ENCODE results near the gene HPS5.
"Not testable (repeated sequence)": the region's sequence is repeated elsewhere in the genome, so short reads cannot be mapped to it uniquely, and the experiment has no call there.

The HPS5 gene, protein sequence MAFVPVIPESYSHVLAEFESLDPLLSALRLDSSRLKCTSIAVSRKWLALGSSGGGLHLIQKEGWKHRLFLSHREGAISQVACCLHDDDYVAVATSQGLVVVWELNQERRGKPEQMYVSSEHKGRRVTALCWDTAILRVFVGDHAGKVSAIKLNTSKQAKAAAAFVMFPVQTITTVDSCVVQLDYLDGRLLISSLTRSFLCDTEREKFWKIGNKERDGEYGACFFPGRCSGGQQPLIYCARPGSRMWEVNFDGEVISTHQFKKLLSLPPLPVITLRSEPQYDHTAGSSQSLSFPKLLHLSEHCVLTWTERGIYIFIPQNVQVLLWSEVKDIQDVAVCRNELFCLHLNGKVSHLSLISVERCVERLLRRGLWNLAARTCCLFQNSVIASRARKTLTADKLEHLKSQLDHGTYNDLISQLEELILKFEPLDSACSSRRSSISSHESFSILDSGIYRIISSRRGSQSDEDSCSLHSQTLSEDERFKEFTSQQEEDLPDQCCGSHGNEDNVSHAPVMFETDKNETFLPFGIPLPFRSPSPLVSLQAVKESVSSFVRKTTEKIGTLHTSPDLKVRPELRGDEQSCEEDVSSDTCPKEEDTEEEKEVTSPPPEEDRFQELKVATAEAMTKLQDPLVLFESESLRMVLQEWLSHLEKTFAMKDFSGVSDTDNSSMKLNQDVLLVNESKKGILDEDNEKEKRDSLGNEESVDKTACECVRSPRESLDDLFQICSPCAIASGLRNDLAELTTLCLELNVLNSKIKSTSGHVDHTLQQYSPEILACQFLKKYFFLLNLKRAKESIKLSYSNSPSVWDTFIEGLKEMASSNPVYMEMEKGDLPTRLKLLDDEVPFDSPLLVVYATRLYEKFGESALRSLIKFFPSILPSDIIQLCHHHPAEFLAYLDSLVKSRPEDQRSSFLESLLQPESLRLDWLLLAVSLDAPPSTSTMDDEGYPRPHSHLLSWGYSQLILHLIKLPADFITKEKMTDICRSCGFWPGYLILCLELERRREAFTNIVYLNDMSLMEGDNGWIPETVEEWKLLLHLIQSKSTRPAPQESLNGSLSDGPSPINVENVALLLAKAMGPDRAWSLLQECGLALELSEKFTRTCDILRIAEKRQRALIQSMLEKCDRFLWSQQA
- total RNA-seq: 49.7 reads per million, percentile 68 among the genes with 10 or more reads in this experiment

DNA sequence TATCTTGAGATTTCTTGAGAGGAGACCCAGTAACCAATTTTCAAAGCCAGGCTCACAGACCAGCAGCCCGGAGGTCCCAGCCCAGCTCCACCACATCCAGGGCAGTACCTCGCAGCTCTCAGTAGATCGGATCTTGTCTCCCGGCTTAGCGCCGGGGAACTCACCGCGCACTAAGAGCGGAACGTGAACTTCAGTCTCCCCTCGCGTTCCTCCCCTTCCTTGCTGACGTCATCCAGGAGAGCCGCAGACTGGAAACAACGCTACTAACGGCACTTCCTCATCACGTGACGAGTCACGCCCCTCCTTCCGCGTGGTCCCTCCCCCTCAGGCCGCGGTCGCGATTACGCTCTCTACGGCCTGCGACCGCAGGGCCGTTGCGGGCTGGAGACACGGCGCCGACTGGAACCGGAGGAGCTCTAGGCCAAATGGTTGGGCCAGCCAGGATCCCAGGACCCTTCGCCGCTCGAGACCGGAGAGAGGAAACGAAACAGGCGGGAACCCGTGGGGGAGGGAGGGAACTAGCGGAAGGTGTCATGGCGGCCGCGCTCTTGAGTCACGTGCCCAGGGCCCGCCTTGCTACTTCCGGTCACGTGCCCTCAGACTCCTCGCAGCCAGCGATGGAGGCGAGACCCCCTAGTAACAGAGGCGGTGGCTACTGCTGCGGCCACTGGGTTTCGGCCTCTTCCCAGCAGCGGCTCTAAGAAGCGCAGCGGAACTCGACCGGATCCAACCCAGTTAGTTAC, at the start of gene HPS5, which contains the start of gene GTF2H1:
HPS5 (minus strand) TSS at position 172 of the 743 bp plus-strand sequence. CDS start 4,282 bp downstream, outside the sequence.
GTF2H1 (plus strand) TSS at position 599 of the 743 bp plus-strand sequence. CDS start 10,508 bp downstream, outside the sequence.
- DNase-seq: peak; percentile 95

DNA sequence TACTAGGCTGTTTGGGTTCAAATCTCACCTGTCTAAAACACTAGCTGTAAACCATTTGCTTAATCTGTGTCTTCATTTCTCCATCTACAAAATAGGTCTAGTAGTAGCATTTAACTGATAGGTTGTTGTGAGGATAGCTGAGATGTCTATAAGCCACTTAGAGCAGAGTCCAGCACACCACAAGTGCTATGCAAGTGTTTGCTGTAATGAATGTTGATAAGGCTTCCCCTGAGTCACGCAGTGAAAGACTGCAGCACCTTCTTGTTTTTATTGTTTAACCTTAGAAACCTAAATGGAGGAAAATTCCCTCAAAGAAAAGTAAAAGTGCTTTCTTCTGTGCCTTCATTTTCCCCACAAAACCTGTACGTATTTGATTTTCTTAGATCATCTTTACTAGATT, 49.3 kb upstream of the HPS5 start:
- no peak for DNase-seq

DNA sequence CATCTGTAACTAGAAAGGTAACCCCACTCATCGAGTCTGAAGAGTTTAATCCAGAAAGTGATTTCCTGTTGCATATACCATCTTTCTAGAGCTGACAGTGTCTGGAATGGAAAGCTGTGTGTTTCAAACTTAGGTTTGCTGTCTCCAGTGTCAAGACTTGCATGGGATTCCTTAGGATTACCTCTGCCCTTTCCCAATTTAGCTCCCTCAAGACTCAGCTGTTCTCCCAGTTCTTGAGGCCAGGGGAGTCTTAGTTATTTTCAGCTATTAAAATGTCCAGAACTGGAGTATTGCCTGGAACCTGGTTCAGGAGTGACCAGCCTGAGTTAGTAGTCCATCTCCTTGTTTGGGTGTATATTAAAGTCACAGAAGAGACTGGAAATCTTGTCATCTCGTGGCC, 47.5 kb upstream of the HPS5 start:
- no peak for DNase-seq

DNA sequence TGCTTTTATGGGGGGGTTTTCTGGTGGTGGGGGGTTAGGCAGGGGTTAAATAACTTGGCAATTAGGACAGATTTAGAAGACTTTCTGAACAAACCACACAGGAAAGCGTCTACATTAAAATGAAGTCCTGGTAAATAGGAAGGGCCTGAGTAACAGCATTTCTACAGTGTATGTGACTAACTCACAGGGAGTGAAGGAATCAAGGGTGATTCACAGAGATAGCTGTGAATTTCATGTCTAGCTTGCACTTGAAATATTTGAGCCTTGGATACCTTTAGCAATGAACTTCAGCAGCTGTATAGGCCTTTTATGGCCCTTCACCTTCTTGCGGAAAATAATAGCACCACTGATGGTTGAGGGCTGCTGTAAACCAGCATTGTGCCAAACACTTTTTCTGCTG, 46.3 kb upstream of the HPS5 start:
- no peak for DNase-seq

DNA sequence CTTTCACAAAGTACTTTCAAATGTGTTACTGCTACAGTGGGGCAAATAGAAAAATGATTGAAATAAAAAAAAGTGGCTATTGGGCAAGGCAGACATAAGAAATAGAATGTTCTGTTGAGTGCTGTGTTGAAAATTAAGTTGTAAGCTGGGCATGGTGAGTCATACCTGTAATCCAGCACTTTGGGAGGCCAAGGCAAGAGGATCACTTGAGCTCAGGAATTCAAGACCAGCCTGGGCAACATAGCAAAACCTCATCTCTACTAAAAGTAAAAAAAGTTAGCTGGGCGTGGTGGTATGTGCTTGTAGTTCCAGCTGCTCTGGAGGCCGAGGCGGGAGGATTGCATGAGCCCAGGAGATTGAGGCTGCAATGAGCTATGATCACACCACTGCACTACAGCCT, 45.5 kb upstream of the HPS5 start:
- no peak for DNase-seq

DNA sequence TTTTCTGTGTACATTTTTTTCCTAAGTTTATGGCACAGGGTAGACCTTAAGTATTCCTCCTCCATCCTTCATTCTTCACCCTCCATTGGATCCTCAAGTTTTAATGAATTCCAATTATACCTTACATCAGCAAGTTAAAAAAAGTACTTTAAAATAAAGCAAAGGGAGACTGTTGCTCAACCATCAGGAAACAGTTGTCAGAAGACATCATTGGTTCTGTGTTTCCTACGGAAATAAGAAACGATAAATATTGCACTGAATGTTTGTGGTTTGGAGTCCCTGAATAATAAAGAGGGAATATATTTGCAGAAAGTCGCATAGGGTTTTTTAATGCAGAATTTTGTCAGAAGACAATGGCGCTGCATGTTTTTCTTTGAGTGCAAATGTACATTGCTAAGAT, 44.3 kb upstream of the HPS5 start:
- DNase-seq: no peak

DNA sequence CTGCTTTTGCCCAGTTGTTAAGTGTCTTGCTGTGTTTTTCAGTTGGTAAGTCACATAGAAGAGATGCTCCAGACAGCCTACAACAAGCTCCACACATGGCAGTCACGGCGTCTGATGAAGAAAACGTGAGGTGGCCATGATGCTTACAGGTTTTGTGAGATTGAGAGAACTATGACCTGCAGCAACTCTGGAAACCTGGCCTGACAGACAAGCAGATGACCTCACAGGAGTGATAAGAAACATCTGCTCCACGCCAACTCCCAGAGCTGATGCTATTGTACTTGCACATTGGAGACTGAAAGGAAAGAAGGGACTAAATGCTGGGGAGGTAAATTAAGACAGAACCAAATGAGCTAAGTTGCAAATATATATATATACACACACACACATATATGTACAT, 43.8 kb upstream of the HPS5 start:
- no peak for DNase-seq

DNA sequence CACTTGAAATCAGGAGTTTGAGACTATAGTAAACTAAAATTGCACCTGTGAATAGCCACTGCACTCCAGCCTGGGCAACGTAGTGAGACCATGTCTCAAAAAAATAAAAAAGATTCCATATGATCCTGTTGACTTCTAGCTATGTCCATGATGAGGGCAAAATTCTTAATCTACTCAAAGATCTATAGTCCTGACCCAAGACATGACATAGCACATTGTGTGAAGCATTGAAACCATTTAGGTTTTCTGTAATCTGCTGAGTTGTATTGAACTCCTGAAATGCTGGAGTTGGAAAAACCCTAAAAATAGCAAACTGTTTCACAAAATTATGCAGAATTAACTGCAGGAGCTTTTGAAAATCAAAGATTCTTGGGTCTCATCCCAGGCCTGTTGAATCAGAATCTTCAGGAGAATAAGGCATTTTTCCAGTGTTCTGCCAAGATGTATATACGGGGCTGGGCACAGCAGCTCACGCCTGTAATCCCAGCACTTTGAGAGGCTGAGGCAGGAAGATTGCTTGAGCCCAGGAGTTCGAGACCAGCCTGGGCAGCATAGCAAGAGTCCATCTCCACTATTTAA, 42.6 kb upstream of the HPS5 start:
- DNase-seq: no peak

DNA sequence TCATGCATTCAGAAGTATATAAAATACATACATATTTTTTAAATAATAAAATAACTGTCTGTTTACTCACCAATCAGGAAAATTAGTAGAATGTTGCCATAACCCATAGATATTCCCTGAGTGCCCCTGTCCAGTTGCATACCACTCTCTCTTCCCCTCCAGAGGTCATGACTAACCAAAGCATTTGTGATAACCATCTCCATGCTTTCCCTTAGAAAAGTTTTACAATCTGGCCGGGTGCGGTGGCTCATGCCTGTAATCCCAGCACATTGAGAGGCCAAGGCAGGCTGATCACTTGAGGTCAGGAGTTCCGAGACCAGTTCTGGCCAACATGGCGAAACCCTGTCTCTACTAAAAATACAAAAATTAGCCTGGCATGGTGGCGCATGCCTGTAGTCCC, 39.2 kb upstream of the HPS5 start:
- DNase-seq: no peak

DNA sequence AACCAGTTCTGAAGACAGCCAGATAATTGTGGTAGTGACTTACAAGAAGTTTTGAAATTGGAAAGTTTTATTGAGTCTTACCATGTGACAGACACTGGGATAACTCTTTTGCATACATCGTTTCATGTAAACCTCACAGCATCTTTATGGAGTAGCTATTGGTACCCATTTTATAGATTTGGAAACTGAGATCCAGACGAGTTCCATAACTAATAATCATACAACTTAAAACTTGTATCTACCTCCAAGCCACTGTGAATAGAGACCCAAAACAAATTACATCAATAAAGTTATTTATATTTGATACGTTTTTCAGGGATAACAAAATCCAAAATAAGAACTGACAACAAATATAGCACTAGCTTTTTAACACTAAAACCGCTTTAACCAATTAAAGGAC, 36.7 kb upstream of the HPS5 start:
- DNase-seq: no peak

DNA sequence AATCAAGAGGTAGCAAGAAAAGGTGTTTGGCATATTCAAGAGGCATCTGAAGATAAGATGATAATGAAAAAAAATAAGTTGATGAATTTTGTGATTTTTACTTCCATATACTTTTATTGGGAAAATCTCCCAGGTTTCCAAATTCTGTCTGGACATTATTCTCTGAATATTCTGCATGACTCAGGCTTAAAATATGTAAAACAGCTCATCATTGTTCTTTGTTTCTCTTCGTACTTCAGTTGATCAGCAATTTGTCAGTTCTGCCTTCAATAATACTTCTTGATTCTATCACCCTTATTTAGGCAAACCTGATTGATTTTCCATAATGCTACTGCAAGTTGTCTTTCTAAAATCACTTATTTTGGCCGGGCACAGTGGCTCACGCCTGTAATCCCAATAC, 30.6 kb upstream of the HPS5 start:
- DNase-seq: no peak

DNA sequence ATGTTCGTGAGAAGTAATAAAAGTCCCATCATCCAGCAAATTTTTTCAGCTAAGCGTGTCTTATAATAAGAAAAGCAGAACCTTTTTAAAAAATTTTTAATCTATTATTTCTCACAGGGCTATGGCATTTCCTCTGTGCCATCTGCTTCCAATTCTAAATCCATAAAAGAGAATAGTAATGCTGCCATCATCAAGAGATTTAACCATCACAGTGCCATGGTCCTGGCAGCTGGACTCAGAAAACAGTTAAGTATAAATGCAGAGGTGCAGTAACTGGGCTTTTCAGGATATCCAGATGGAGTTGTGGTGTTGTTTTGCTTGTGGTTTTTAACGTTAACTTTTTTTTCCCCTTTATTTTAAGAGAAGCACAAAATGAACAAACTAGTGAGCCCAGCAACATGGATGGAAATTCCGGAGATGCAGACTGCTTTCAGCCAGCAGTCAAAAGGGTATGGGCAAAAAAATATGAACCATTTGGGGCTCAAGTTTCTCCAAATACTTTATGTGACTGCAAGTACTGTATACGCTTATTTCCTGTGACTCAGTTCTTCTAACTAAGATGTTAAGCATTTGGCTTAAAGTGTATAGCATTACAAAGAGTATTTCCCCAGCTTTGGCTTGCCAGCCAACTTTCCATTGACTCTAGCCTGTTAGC, 25.7 kb upstream of the HPS5 start:
- DNase-seq: no peak

DNA sequence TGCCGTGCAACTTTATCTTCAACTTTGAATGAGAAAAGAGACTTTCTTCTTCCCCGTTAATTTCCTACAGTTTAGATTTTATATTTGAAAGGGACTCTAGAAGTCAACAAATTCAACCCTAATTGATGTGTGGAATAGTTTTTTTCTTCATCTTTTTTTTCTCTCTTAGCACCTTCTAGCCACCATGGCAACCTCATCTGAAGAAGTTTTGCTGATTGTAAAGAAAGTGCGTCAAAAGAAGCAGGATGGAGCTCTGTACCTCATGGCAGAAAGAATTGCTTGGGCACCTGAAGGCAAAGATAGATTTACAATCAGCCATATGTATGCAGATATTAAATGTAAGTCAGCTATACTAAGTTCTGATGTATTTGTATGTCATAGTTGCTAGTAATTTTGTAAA, 11.0 kb upstream of the HPS5 start:
- DNase-seq: no peak

DNA sequence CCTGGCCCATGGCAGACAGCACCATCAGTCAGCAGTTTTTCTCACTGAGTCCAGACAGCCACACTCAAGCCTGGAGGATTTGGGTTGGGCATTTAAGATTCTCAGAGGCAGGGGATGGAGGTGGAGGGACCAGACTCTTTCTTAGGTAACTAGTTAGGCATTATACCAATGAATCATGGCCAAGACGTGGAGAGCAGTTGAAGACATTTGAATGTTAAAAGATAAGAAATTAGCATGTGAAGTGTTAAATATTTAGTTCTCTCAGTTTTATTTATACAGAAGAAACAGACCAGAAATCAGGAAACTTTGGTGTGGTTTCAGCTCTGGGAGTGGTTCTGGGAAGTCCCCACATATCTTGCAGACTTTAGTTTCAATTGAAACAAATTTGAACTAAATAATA, 10.4 kb upstream of the HPS5 start:
- peak; percentile 14 for DNase-seq

DNA sequence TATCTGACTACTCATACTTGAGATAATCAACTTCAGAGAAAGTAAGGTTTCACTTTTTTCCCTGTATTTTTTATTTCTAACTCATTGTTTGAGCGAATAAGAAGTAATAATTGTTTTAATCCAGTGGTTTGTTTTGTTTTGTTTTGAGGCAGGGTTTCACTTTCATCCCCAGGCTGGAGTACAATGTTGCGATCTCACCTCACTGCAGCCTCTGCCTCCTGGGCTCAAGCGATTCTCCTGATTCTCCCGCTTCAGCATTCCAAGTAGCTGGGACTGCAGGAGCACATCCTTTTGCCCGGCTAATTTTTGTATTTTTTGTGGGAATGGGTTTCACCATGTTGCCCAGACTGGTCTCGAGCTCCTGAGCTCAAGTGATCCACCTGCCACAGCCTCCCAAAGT, 9.0 kb upstream of the HPS5 start:
- DNase-seq: no peak

DNA sequence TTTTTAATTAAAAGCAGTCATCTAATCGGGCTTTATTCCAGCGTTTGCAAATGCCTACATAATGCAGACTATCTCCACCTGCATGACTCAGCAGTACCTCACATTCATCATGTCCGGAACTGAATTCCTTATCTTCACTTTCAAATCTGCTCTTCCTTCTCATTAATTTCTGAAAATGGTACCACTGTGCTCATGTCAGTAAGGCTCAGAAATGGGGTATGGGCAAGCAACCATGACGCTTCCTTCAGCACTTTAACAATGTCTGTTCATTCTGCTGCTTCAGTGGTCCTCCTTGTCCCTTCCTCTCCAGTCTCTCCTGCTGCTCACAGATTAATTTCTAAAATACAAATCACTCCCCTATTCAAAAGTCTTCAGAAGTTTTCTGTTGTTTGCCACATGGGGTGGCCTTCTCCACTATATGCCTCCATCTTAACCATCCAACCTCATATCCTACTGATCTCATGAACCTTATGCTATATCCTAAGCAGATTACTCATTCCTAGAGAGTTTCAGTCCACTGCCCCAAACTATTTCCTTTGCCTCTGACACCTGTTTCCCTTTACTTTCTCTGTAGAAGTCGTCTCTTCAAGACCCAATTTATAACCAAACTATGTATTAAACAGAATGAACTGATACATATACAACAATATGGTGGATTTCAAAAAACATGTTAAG, 7.4 kb upstream of the HPS5 start:
- no peak for DNase-seq

DNA sequence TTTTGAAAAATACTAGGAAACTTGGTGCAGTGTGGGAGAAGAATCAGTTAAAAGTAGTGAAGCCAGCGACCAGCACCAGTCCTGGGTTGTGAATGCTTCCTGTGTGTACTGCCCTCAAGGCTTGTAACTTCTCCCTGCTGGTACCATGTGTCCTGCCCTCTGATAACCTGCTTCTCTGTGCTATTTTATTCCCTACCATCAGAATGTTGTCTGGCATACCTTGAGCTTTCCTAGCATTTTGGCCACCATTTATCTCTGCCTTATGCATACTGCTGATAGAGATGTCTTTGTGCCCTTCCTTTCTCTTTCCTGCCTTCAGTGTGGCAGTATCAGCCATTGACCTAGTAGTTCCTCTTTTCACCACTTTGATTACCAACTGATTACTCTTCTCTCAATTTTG, 2.4 kb upstream of the HPS5 start:
- no peak for DNase-seq

DNA sequence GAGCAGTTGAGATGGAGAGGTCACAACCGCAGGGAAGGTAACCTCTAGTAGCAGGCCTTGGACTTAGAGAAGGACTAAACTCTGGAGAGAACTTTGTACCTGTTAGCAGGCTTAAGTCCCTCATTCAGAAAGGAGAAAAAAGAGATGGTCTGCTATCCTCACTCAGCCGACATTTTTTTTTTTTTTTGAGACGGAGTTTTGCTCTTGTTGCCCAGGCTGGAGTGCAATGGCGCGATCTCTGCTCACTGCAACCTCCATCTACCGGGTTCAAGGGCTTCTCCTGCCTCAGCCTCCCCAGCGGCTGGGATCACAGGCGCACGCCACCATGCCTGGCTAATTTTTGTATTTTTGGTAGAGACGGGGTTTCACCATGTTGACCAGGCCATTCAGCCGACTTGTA, 1.9 kb upstream of the HPS5 start:
- not testable (repeated sequence) for DNase-seq

DNA sequence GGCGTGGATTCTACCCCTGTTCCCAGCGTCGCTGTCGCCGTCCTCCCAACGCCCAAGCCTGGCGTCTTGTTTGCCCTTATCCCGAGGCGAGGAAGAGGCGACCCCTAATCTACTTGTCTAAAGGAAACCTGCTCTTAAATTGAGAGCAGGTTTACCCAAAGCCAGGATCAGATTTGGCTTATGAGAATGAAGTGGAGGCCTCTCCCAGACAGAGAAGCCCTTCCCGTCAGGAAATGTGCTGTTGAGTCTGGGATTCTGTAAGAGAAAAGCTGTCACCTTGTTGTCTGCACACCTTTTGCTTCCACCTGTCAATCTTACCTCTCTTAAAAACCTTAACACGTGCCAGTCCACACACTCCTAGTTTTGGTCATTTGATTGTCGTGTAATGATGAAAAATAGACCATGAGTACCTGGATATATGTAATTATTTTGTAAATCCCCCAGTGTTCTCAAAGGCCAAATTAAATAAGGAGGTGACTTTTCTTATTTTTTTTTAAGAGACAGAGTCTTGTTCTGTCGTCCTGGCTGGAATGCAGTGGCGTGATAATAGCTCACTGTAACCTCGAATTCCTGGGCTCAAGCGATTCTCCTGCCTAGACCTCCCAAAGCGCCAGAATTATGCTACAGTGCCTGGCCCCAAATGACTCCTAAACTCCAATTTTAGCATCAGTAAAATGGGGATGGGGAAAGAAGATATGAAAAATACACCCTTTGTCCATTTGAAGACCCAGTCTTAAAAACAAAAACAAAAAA, 1.1 kb upstream of the HPS5 start:
- no peak for DNase-seq

DNA sequence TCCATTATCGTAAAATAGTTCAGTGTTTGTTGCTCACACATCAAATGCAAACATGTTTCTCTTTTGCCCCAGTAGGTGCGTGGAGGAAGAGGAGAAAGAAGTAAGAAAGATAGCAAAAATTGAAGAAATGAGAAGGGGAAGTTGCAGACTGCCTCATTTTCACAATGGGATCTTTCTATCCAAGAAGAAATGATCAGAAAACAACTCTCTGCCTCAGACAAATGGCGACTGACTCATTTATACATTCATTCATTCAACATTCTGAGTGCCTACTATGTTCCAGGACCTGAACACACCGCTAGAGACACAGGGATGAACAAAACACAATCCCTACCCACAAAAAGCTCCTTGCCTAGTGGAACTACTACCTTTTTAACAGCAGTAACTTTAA, 367 bp downstream of the HPS5 start:
- no peak for DNase-seq

All from effector CD4-positive, alpha-beta T cell (primary cell).